ENCODE results near the gene ACOX2.

ACOX2 gene

GRCh38 chr3:58519668-58520402 lies 17.2 kb downstream of the ACOX2 start:
- TF ChIP-seq EZH2phosphoT487 (IDR thresholded peaks at IDR 0.05; ENCODE audit: borderline replicate concordance) = no peak
- TF ChIP-seq CTCF (conservative IDR thresholded peaks at IDR 0.05; ENCODE audit: low read length) = no peak
- no peaks in the 10 kb centered on the region for H3K27me3 ChIP-seq (ENCODE audit: insufficient read depth, low read length, poor library complexity, severe bottlenecking)
- no peak overlapping the region for H2AFZ ChIP-seq (ENCODE audit: low read length)
- no peaks in the 10 kb centered on the region for H3K36me3 ChIP-seq (ENCODE audit: insufficient read depth, low read length)
- no peaks in the 10 kb centered on the region for H3K9me3 ChIP-seq (ENCODE audit: insufficient read depth, low read depth, low read length)
- no peak overlapping the region for H3K4me2 ChIP-seq (ENCODE audit: low read depth, low read length, poor library complexity, severe bottlenecking)
- H4K20me1 ChIP-seq (ENCODE audit: insufficient read depth, low read length, poor library complexity, severe bottlenecking) = no peaks in the 10 kb centered on the region
- no peaks in the 10 kb centered on the region for H3F3A ChIP-seq (ENCODE audit: low read depth)
- peaks cover 11% of the 10 kb centered on the region for H3K4me1 ChIP-seq (ENCODE audit: insufficient read depth, low read length, poor library complexity, severe bottlenecking)
- H3K9me2 ChIP-seq (replicated peaks; ENCODE audit: low read depth, low read length) = no peaks in the 10 kb centered on the region
- H3K9ac ChIP-seq (ENCODE audit: low read depth, low read length, poor library complexity, severe bottlenecking) = no peak overlapping the region
- no peaks in the 10 kb centered on the region for H3K79me2 ChIP-seq (ENCODE audit: insufficient read depth, low read length)
- no peak overlapping the region for H3K4me3 ChIP-seq (ENCODE audit: low read length, poor library complexity, severe bottlenecking)

GRCh38 chr3:58518291-58518789 lies 18.6 kb downstream of the ACOX2 start:
- Histone ChIP-seq H2AFZ (ENCODE audit: low read length) (no peak overlapping the region), H3K9me3 (ENCODE audit: insufficient read depth, low read depth, low read length) (no peaks in the 10 kb centered on the region), H3K79me2 (ENCODE audit: insufficient read depth, low read length) (no peaks in the 10 kb centered on the region), H3K4me3 (ENCODE audit: low read length, poor library complexity, severe bottlenecking) (no peak overlapping the region), H3K36me3 (ENCODE audit: insufficient read depth, low read length) (no peaks in the 10 kb centered on the region), H3K9me2 (replicated peaks; ENCODE audit: low read depth, low read length) (no peaks in the 10 kb centered on the region), H4K20me1 (ENCODE audit: insufficient read depth, low read length, poor library complexity, severe bottlenecking) (no peaks in the 10 kb centered on the region), H3K4me2 (ENCODE audit: low read depth, low read length, poor library complexity, severe bottlenecking) (no peak overlapping the region), H3K9ac (ENCODE audit: low read depth, low read length, poor library complexity, severe bottlenecking) (no peak overlapping the region), H3K4me1 (ENCODE audit: insufficient read depth, low read length, poor library complexity, severe bottlenecking) (peaks cover 11% of the 10 kb centered on the region), H3F3A (ENCODE audit: low read depth) (no peaks in the 10 kb centered on the region), H3K27me3 (ENCODE audit: insufficient read depth, low read length, poor library complexity, severe bottlenecking) (no peaks in the 10 kb centered on the region)
- no peak for TF ChIP-seq CTCF (conservative IDR thresholded peaks at IDR 0.05; ENCODE audit: low read length)
- no peak for TF ChIP-seq EZH2phosphoT487 (IDR thresholded peaks at IDR 0.05; ENCODE audit: borderline replicate concordance)

GRCh38 chr3:58514405-58514804 lies 22.6 kb downstream of the ACOX2 start:
- Histone ChIP-seq H3K4me1 (ENCODE audit: insufficient read depth, low read length, poor library complexity, severe bottlenecking) (no peaks in the 10 kb centered on the region), H3K9me3 (ENCODE audit: insufficient read depth, low read depth, low read length) (no peaks in the 10 kb centered on the region), H2AFZ (ENCODE audit: low read length) (no peak overlapping the region), H3K9ac (ENCODE audit: low read depth, low read length, poor library complexity, severe bottlenecking) (no peak overlapping the region), H3K4me2 (ENCODE audit: low read depth, low read length, poor library complexity, severe bottlenecking) (no peak overlapping the region), H3K79me2 (ENCODE audit: insufficient read depth, low read length) (no peaks in the 10 kb centered on the region), H3K9me2 (replicated peaks; ENCODE audit: low read depth, low read length) (no peaks in the 10 kb centered on the region), H3K4me3 (ENCODE audit: low read length, poor library complexity, severe bottlenecking) (no peak overlapping the region), H4K20me1 (ENCODE audit: insufficient read depth, low read length, poor library complexity, severe bottlenecking) (no peaks in the 10 kb centered on the region), H3F3A (ENCODE audit: low read depth) (no peaks in the 10 kb centered on the region), H3K36me3 (ENCODE audit: insufficient read depth, low read length) (no peaks in the 10 kb centered on the region), H3K27me3 (ENCODE audit: insufficient read depth, low read length, poor library complexity, severe bottlenecking) (no peaks in the 10 kb centered on the region)
- no peak for TF ChIP-seq EZH2phosphoT487 (IDR thresholded peaks at IDR 0.05; ENCODE audit: borderline replicate concordance)
- no peak for TF ChIP-seq CTCF (conservative IDR thresholded peaks at IDR 0.05; ENCODE audit: low read length)
